Thymus (tissue), 11 donors: ENCODE data around the gene TFDP1. TPM values are rescaled to one million over a fixed set of nuclear protein-coding genes. Genes with fewer than 3 reads are reported as not detected.

Experiments
- DNase-seq, 9 donors: peaks; one replicate each; pipeline ENCODE4 v3.0.0-alpha.2; 2013; ENCODE audit warnings: low spot score in 9 of 9, low read depth in 6 of 9, missing footprints in 1 of 9
- H3K27ac ChIP-seq, 2 donors: one replicate each; pipeline ENCODE4 v1.5.1; 2013; ENCODE audit warnings: control low read depth in 1 of 2, low read depth in 1 of 2, low read length in 1 of 2, mild to moderate bottlenecking in 1 of 2, moderate library complexity in 1 of 2
- H3K27me3 ChIP-seq, 2 donors: one replicate each; pipeline ENCODE4 v1.5.1; 2013; ENCODE audit warnings: low read length in 1 of 2; ENCODE audit not compliant: control insufficient read depth in 2 of 2, insufficient read depth in 1 of 2
- H3K36me3 ChIP-seq, 2 donors: one replicate each; pipeline ENCODE4 v1.5.1; 2013; ENCODE audit warnings: low read length in 1 of 2, mild to moderate bottlenecking in 1 of 2, moderate library complexity in 1 of 2; ENCODE audit not compliant: control insufficient read depth in 2 of 2, insufficient read depth in 2 of 2
- H3K4me1 ChIP-seq, 2 donors: one replicate each; pipeline ENCODE4 v1.5.1; 2013; ENCODE audit warnings: low read length in 2 of 2; ENCODE audit not compliant: control insufficient read depth in 2 of 2, insufficient read depth in 2 of 2
- H3K4me3 ChIP-seq, 2 donors: one replicate each; pipeline ENCODE4 v1.5.1; 2013; ENCODE audit warnings: low read length in 2 of 2, control low read depth in 1 of 2, mild to moderate bottlenecking in 1 of 2
- H3K9me3 ChIP-seq, 2 donors: one replicate each; pipeline ENCODE4 v1.5.1; 2013; ENCODE audit warnings: low read length in 1 of 2, mild to moderate bottlenecking in 1 of 2; ENCODE audit not compliant: control insufficient read depth in 2 of 2, insufficient read depth in 1 of 2
- WGBS: extraction: QIAGEN DNeasy Blood & Tissue Kit; methylation state at CpG from one replicate; pipeline ENCODE4 v1.1.7; 2013; 5-methylcytosine and 5-hydroxymethylcytosine counted together
- polyA plus RNA-seq: library from polyadenylated mRNA; stranded (reverse); fragments of 200-250 nt; gene quantifications from one replicate; pipeline ENCODE4 v1.2.3, GENCODE V29; 2013
- total RNA-seq: library from RNA; stranded (reverse); fragments of 120-200 nt; gene quantifications from one replicate; pipeline ENCODE4 v1.2.4, GENCODE V29; 2013
- donor health status: healthy.

TFDP1 gene
- total and polyA plus RNA-seq, 2 donors = 30.0 to 46.3 TPM

DNA sequence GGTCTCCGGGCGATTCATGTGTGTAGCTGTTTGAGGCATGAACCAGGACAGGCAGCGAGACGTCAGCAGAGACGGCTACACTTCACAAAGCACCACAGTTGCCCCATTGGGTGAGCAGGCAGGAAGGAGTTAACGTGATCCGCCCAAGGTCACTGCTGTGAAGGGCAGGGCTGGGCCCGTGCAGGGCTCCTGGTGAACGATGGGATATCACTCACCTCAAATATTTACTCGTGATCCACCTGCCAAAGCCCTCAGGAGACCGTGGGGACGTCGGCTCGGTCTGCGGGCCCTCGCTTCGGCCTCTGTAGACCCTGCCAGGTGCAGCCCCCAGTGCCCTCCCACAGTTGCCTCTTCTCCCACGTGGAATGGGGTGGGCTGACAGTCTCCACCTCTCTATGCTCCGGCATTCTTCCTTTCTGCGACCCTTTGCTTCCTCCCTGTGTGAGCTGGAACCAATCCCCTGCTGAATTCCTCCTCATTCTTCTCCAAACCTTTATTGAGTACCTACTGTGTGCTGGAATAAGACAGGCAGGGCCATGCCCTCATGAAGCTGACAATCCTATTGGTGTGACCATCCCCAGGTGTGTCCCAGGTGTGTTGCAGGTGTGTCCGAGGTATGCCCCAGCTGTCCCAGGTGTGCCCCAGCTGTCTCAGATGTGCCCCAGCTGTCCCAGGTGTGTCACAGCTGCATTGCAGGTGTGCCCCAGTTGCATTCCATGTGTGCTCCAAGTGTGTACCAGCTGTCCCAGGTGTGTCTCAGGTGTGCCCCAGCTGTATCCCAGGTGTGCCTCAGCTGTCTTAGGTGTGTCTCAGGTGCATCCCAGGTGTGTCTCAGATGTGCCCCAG, 80.4 kb downstream of the TFDP1 start:
- 79% methylated on average over 21 of the region's 21 CpGs for WGBS
- Histone ChIP-seq H3K27me3 (peaks cover 0 to 13% of the 10 kb centered on the region in 2 donors), H3K27ac (no peak overlapping the region), H3K4me1 (peaks cover 4 to 13% of the 10 kb centered on the region in 2 donors), H3K9me3 (peaks cover 5 to 16% of the 10 kb centered on the region in 2 donors), H3K4me3 (no peak overlapping the region), H3K36me3 (no peaks in the 10 kb centered on the region)
- DNase-seq = no peak

DNA sequence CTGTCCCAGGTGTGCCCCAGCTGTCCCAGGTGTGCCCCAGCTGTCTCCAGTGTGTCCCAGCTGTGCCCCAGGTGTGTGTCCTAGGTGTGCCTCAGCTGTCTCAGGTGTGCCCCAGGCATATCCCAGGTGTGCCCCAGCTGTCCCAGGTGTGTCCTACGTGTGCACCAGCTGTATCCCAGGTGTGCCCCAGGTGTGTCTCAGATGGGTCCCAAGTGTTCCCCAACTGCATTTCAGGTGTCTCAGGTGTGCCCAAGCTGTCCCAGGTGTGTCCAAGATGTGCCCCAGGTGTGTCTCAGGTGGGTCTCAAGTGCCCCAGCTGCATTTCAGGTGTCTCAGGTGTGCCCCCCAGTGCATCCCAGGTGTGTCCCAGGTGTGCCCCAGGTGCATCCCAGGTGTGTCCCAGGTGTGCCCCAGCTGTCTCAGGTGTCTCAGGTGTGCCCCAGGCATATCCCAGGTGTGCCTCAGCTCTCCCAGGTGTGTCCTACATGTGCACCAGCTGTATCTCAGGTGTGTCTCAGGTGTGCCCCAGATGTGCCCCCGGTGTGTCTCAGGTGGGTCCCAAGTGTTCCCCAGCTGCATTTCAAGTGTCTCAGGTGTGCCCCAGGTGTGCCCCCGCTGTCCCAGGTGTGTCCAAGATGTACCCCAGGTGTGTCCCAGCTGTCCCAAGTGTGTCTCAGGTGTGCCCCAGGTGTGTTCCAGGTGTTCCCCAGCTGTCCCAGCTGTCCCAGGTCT, 81.2 kb downstream of the TFDP1 start:
- peaks cover 5 to 16% of the 10 kb centered on the region in 2 donors for H3K9me3 ChIP-seq
- 96% methylated on average over 3 of the region's 3 CpGs for WGBS
- H3K27me3 ChIP-seq = peaks cover 0 to 11% of the 10 kb centered on the region in 2 donors
- H3K36me3 ChIP-seq = no peaks in the 10 kb centered on the region
- H3K27ac ChIP-seq = no peak overlapping the region
- H3K4me3 ChIP-seq = no peak overlapping the region
- peaks cover 4 to 13% of the 10 kb centered on the region in 2 donors for H3K4me1 ChIP-seq
- no peak for DNase-seq

DNA sequence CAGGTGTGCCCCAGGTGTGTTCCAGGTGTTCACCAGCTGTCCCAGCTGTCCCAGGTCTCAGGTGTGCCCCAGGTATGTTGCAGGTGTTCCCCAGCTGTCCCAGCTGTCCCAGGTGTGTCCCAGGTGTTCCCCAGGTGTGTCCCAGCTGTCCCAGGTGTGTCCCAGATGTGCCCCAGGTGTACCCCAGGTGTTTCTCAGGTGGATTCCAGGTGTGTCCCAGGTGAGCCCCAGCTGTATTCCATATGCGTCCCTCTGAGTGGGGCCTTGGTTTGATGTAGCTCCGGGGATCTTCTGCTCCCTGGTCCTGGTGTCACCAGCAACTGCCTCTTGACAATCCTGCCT, 81.7 kb downstream of the TFDP1 start:
- H3K27me3 ChIP-seq = peaks cover 0 to 11% of the 10 kb centered on the region in 2 donors
- no peak overlapping the region for H3K4me3 ChIP-seq
- H3K4me1 ChIP-seq = peaks cover 4 to 13% of the 10 kb centered on the region in 2 donors
- H3K27ac ChIP-seq = no peak overlapping the region
- WGBS = 94% methylated on average over 2 of the region's 2 CpGs
- peaks cover 5 to 16% of the 10 kb centered on the region in 2 donors for H3K9me3 ChIP-seq
- H3K36me3 ChIP-seq = no peaks in the 10 kb centered on the region
- no peak for DNase-seq

DNA sequence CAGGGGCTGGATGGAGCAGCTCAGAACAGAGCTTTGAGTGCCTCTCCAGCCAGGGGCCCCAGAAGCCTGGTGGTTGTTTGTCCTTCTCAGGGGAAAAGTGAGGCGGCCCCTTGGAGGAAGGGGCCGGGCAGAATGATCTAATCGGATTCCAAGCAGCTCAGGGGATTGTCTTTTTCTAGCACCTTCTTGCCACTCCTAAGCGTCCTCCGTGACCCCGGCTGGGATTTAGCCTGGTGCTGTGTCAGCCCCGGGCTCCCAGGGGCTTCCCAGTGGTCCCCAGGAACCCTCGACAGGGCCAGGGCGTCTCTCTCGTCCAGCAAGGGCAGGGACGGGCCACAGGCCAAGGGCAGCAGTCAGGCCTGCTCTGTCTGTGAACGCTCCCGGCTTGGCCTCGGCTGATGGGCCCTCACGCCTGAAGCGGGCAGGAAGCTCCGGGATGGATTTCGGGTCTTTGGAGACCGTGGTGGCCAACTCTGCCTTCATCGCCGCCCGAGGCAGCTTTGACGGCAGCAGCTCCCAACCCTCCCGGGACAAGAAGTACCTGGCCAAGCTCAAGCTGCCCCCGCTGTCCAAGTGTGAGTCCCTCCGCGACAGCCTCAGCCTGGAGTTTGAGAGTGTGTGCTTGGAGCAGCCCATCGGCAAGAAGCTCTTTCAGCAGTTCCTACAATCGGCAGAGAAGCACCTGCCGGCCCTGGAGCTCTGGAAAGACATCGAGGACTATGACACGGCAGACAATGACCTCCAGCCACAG, 82.6 kb downstream of the TFDP1 start, which contains the start of gene GRK1:
Gene GRK1, plus strand, starts transcription at position 269 of the 751 bp plus-strand sequence. Its CDS starts 168 bp downstream, at position 437.
- H3K4me3 ChIP-seq = no peak within 1 kb of the TSS
- H3K27ac ChIP-seq = no peak within 1 kb of the TSS
- 91% methylated on average over 32 of the region's 32 CpGs for WGBS
- H3K4me1 ChIP-seq = peaks cover 4 to 13% of the 10 kb centered on the region in 2 donors
- DNase-seq = no peak
- H3K9me3 ChIP-seq = peaks cover 5 to 17% of the 10 kb centered on the region in 2 donors
- H3K36me3 ChIP-seq = no peaks in the 10 kb centered on the region
- peaks cover 0 to 11% of the 10 kb centered on the region in 2 donors for H3K27me3 ChIP-seq

DNA sequence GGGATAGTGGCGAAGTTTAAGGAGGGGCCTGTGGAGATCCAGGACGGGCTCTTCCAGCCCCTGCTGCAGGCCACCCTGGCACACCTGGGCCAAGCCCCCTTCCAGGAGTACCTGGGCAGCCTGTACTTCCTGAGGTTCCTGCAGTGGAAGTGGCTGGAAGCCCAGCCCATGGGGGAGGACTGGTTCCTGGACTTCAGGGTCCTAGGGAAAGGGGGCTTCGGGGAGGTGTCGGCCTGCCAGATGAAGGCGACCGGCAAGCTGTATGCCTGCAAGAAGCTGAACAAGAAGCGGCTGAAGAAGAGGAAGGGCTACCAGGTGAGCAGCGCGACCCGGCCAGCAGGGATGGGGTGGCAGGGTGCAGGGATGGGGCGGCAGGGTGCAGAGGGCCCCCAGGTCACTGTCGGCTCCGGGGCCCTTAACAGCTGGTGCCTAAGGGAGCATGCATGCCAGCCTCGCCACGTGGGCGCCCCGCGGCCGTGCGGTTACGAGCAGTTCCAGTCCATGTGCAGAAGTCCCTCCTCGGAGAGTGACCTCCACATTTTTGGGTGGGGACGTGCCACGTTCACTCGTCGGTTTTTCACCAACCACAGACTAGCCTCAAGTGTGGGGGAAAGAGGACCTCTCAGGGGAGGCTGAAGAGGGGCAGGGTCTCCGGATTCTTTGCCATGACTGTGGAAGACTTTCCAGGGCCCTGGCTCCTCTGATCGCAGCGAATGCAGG, 83.4 kb downstream of the TFDP1 start:
- Histone ChIP-seq H3K27me3 (peaks cover 0 to 11% of the 10 kb centered on the region in 2 donors), H3K4me1 (peaks cover 4 to 13% of the 10 kb centered on the region in 2 donors), H3K4me3 (no peak overlapping the region), H3K27ac (no peak overlapping the region), H3K36me3 (no peaks in the 10 kb centered on the region), H3K9me3 (peaks cover 5 to 19% of the 10 kb centered on the region in 2 donors)
- WGBS = 94% methylated on average over 29 of the region's 29 CpGs
- no peak for DNase-seq

DNA sequence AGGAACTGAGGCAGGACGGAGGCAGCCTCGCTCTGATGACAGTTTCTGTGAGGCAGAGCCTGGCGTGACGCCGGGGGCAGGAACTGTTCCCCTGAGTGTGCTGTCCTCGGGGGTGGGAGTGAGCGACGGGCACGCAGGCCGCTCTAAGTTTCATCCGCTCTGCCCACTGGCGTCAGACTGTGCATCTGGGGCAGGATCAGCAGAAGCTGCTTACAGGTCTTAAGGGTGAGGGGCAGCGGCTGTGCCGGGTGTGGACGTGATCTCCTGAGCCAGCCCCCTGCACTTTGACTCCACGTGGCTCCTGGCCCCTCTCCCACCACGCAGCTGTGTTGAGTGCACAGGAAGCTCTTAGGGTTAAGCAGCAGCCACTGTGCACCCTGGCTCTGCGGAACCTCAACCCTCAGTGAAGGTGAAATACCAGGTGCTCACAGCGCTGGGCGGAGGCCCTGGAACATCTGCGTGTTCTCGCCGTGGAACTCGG, 84.0 kb downstream of the TFDP1 start:
- Histone ChIP-seq H3K27me3 (peaks cover 0 to 11% of the 10 kb centered on the region in 2 donors), H3K4me1 (peaks cover 4 to 13% of the 10 kb centered on the region in 2 donors), H3K9me3 (peaks cover 5 to 19% of the 10 kb centered on the region in 2 donors), H3K4me3 (no peak overlapping the region), H3K27ac (no peak overlapping the region), H3K36me3 (no peaks in the 10 kb centered on the region)
- DNase-seq = peak; percentile 9 to 79 (median 47)
- 68% methylated on average over 24 of the region's 24 CpGs for WGBS

DNA sequence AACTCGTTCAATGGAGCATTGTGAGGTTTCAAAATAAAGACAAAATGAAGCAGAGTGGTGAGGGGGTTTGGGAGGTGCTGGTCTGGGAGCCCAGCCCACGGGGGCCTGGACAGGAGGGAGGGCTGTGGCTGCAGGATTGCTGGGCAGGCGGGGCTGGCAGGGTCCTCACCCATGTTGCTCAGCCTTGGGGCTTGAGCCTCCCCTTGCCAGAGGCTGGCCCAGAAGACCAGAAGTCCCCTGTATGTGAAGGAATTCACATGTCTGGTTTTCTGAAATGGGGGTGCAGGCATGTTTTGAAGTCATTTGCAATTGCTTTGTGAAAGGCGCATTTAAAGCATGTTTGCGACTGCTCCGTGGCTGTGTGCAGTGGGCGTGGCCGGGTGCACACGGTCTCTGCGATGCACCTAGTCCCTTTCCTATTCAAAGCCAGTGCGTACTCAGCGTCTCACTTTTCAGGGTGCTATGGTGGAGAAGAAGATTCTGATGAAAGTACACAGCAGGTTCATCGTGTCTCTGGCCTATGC, 84.7 kb downstream of the TFDP1 start:
- 87% methylated on average over 13 of the region's 13 CpGs for WGBS
- no peak for DNase-seq
- H3K27me3 ChIP-seq = peaks cover 0 to 5% of the 10 kb centered on the region in 2 donors

DNA sequence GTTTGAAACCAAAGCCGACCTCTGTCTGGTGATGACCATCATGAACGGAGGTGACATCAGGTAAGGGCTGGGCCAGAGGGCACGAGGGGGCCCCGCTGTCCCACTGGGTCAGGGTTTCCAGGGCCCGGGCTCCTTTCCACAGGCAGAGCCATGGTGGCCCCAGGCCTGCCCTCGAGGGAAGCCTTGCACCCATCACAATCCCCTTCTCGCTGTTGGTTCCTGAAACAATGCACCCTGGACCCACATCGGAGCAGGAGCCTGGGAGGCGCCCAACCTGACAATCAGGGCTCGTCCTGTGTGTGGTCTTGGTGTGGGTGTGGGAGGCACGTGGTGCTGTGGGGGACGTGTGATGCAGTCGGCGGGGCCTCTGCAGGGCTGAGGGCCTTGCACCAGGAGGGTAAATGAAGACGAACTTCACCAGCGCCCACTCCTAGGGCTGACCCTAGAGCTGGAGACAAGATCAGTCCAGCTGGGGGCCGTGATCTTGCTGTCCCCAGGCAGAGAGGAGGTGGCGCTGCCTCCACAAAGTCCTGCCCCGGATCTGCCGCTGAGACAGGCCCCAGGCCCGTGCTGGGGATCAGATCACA, 85.3 kb downstream of the TFDP1 start:
- 91% methylated on average over 21 of the region's 21 CpGs for WGBS
- DNase-seq = no peak
- Histone ChIP-seq H3K4me3 (no peak overlapping the region), H3K36me3 (no peaks in the 10 kb centered on the region), H3K9me3 (peaks cover 5 to 19% of the 10 kb centered on the region in 2 donors), H3K27me3 (peaks cover 0 to 5% of the 10 kb centered on the region in 2 donors), H3K27ac (no peak overlapping the region), H3K4me1 (peaks cover 4 to 13% of the 10 kb centered on the region in 2 donors)

More for the DNA sequence above, 84.7 kb downstream of the TFDP1 start:
- peaks cover 5 to 19% of the 10 kb centered on the region in 2 donors for H3K9me3 ChIP-seq
- no peaks in the 10 kb centered on the region for H3K36me3 ChIP-seq
- no peak overlapping the region for H3K27ac ChIP-seq
- H3K4me1 ChIP-seq = peaks cover 4 to 13% of the 10 kb centered on the region in 2 donors
- no peak overlapping the region for H3K4me3 ChIP-seq
